PC-9 (cell line): ENCODE data around the gene ELN. TPM values are rescaled to one million over a fixed set of nuclear protein-coding genes. Genes with fewer than 3 reads are reported as not detected.

Source experiments
- BruUV-seq: library from RNA; stranded (reverse); fragments of 400-500 nt; replicated peaks from 2 replicates; lab custom pipeline; 2021; lab: Mats Ljungman, UMichigan
- CTCF ChIA-PET: fragments of 300-600 bp; sonication (Branson Sonifier 250); formaldehyde crosslinking; loops from one replicate; lab custom pipeline; 2022; ENCODE audit warnings: antibody characterized with exemption; lab: Charles Lee
- POLR2A ChIA-PET: fragments of 300-600 bp; sonication (Branson Sonifier 250); formaldehyde crosslinking; loops from one replicate; lab custom pipeline; 2022; ENCODE audit warnings: antibody characterized with exemption; ENCODE audit not compliant: unreplicated experiment; lab: Charles Lee
- DNase-seq, 2 experiments: peaks; one replicate each; pipeline versions ENCODE4 v3.0.0 to v3.0.0-alpha.2; 2015 to 2022; ENCODE audit warnings: mixed read lengths in 1 of 2
- H2AFZ ChIP-seq: fragments of 200-600 bp; sonication (generic); 2 replicates; pipeline ENCODE4 v1.8.1; 2017; ENCODE audit warnings: antibody characterized with exemption
- H3F3A ChIP-seq: fragments of 200-600 bp; sonication (generic); 2 replicates; pipeline ENCODE4 v1.8.1; 2017; ENCODE audit warnings: antibody characterized with exemption, mild to moderate bottlenecking, low read depth; ENCODE audit not compliant: insufficient read depth
- H3K27ac ChIP-seq: fragments of 200-600 bp; sonication (generic); 2 replicates; pipeline ENCODE4 v1.6.1; 2016; ENCODE audit warnings: mixed run types
- H3K27me3 ChIP-seq: fragments of 200-600 bp; sonication (generic); 2 replicates; pipeline ENCODE4 v1.6.1; 2016; ENCODE audit warnings: low read depth, mixed run types; ENCODE audit not compliant: insufficient read depth
- H3K36me3 ChIP-seq: fragments of 200-600 bp; sonication (generic); 2 replicates; pipeline ENCODE4 v1.6.1; 2016; ENCODE audit warnings: low read depth, mixed run types
- H3K4me1 ChIP-seq: fragments of 200-600 bp; sonication (generic); replicated peaks from 2 replicates; pipeline ENCODE4 v1.6.1; 2016; ENCODE audit warnings: mixed run types; ENCODE audit not compliant: insufficient read depth
- H3K4me2 ChIP-seq: fragments of 200-600 bp; sonication (generic); 2 replicates; pipeline ENCODE4 v1.6.1; 2017; ENCODE audit warnings: mixed run types
- H3K4me3 ChIP-seq: fragments of 200-600 bp; sonication (generic); 2 replicates; pipeline ENCODE4 v1.6.1; 2016; ENCODE audit warnings: mixed run types
- H3K79me2 ChIP-seq: fragments of 200-600 bp; sonication (generic); 2 replicates; pipeline ENCODE4 v1.6.1; 2017; ENCODE audit warnings: low read depth, mixed run types
- H3K9me2 ChIP-seq: fragments of 200-600 bp; sonication (generic); 2 replicates; pipeline ENCODE4 v1.8.1; 2017; ENCODE audit warnings: mild to moderate bottlenecking; ENCODE audit not compliant: insufficient read depth
- H3K9me3 ChIP-seq: fragments of 200-600 bp; sonication (generic); 2 replicates; pipeline ENCODE4 v1.8.1; 2016; ENCODE audit warnings: low read depth; ENCODE audit not compliant: insufficient read depth
- H4K20me1 ChIP-seq: fragments of 200-600 bp; sonication (generic); 2 replicates; pipeline ENCODE4 v1.8.1; 2017; ENCODE audit not compliant: insufficient read depth
- CTCF ChIP-seq: fragments of 200-600 bp; sonication (generic); conservative IDR thresholded peaks from 2 replicates; pipeline ENCODE4 v1.6.1; 2017; ENCODE audit warnings: mixed run types, antibody characterized with exemption, mild to moderate bottlenecking, moderate library complexity
- EZH2 ChIP-seq: fragments of 200-600 bp; sonication (generic); IDR thresholded peaks from 2 replicates; pipeline ENCODE4 v1.8.0; 2017; ENCODE audit warnings: antibody characterized with exemption, low read depth
- intact Hi-C: fragments of 100-400 bp; cut with micrococcal nuclease; formaldehyde crosslinking; loops from one replicate; pipeline ENCODE4 v1.10.0; 2022; ENCODE audit not compliant: unreplicated experiment
- total RNA-seq: library from RNA; stranded (reverse); gene quantifications from 2 replicates; pipeline ENCODE4 v1.2.3, GENCODE V29; 2021

Gene ELN
- total RNA-seq, 1 experiment from 2014 or later, result 0.11 TPM

GRCh38 chr7:74048999-74049599 is 21.1 kb downstream of the ELN start:
- intact Hi-C loops, result no loop called here
- ChIA-PET POLR2A (no interaction called here), CTCF (no interaction called here)
- no peak overlapping the region for H3K4me3 ChIP-seq
- H3K36me3 ChIP-seq, result no peaks in the 10 kb centered on the region
- no peak for TF ChIP-seq CTCF
- TF ChIP-seq EZH2, result no peak
- H2AFZ ChIP-seq, result no peak overlapping the region
- H3K27ac ChIP-seq, result no peak overlapping the region
- DNase-seq, result no peak
- H3K79me2 ChIP-seq, result no peaks in the 10 kb centered on the region
- H3K9me3 ChIP-seq, result no peaks in the 10 kb centered on the region
- no peaks in the 10 kb centered on the region for H3K9me2 ChIP-seq
- no peaks in the 10 kb centered on the region for H3K4me1 ChIP-seq
- H3F3A ChIP-seq, result no peaks in the 10 kb centered on the region
- no peaks in the 10 kb centered on the region for H4K20me1 ChIP-seq
- H3K4me2 ChIP-seq, result no peak overlapping the region
- no TSS peak for BruUV-seq
- H3K27me3 ChIP-seq, result peaks cover 18% of the 10 kb centered on the region

- Histone ChIP-seq H3K4me2 (no peak overlapping the region), H3K27me3 (peaks cover 18% of the 10 kb centered on the region), H4K20me1 (no peaks in the 10 kb centered on the region), H3K36me3 (no peaks in the 10 kb centered on the region), H3F3A (no peaks in the 10 kb centered on the region), H3K4me1 (no peaks in the 10 kb centered on the region), H3K27ac (no peak overlapping the region), H3K9me3 (no peaks in the 10 kb centered on the region), H3K79me2 (no peaks in the 10 kb centered on the region), H3K9me2 (no peaks in the 10 kb centered on the region), H3K4me3 (no peak overlapping the region), H2AFZ (no peak overlapping the region)
- ChIA-PET POLR2A (no interaction called here), CTCF (no interaction called here)
- BruUV-seq, result no TSS peak
- DNase-seq, result no peak
- no peak for TF ChIP-seq CTCF
- TF ChIP-seq EZH2, result no peak
- intact Hi-C loops, result loop anchor here (2.0 to 5.0 kb wide), 3 partner anchors 152 to 351 kb away; no protein-coding TSS in a partner anchor
These were observed 22.2 kb downstream of the ELN start for GRCh38 chr7:74049997-74050798.

GRCh38 chr7:74051193-74051592 is 23.2 kb downstream of the ELN start:
- Histone ChIP-seq H3K79me2 (no peaks in the 10 kb centered on the region), H3K27ac (no peak overlapping the region), H3K4me1 (no peaks in the 10 kb centered on the region), H3K9me3 (no peaks in the 10 kb centered on the region), H3K36me3 (no peaks in the 10 kb centered on the region), H3K9me2 (no peaks in the 10 kb centered on the region), H3F3A (no peaks in the 10 kb centered on the region), H3K4me2 (no peak overlapping the region), H3K4me3 (no peak overlapping the region), H3K27me3 (peaks cover 18% of the 10 kb centered on the region), H2AFZ (no peak overlapping the region), H4K20me1 (no peaks in the 10 kb centered on the region)
- CTCF ChIA-PET, result no interaction called here
- TF ChIP-seq EZH2 (no peak), CTCF (no peak)
- POLR2A ChIA-PET, result no interaction called here
- no TSS peak for BruUV-seq
- DNase-seq, result no peak
- intact Hi-C loops, result loop anchor here (2.0 to 5.0 kb wide), 3 partner anchors 151 to 350 kb away; no protein-coding TSS in a partner anchor
